Smooth muscle cell (in vitro differentiated cells): Measurements from ENCODE around the gene STMN1. TPM values are rescaled to one million over a fixed set of nuclear protein-coding genes. Genes with fewer than 3 reads are reported as not detected.
A peak's percentile ranks its signal among the peaks of the same experiment; 100 is the strongest.

Experiments
- DNase-seq: peaks from one replicate; lab custom pipeline; 2025; ENCODE audit not compliant: unreplicated experiment; lab: John Stamatoyannopoulos, UW
- H2AFZ ChIP-seq: fragments of 200-600 bp; sonication (generic); 2 replicates; pipeline ENCODE4 v1.6.0; 2016; ENCODE audit warnings: antibody characterized with exemption, low read depth, mild to moderate bottlenecking
- H3F3A ChIP-seq: fragments of 200-600 bp; sonication (generic); 2 replicates; pipeline ENCODE4 v1.6.0; 2017; ENCODE audit warnings: antibody characterized with exemption, low read depth
- H3K27ac ChIP-seq: fragments of 200-600 bp; sonication (generic); 2 replicates; pipeline ENCODE4 v1.5.1; 2016; ENCODE audit warnings: low read depth, mild to moderate bottlenecking
- H3K27me3 ChIP-seq: fragments of 200-600 bp; sonication (generic); 2 replicates; pipeline ENCODE4 v1.6.1; 2016; ENCODE audit warnings: low read depth, mild to moderate bottlenecking
- H3K36me3 ChIP-seq: fragments of 200-600 bp; sonication (generic); 2 replicates; pipeline ENCODE4 v1.5.1; 2016; ENCODE audit warnings: low read depth
- H3K4me1 ChIP-seq: fragments of 200-600 bp; sonication (generic); 2 replicates; pipeline ENCODE4 v1.5.1; 2016; ENCODE audit warnings: low read depth
- H3K4me2 ChIP-seq: fragments of 200-600 bp; sonication (generic); 2 replicates; pipeline ENCODE4 v1.6.0; 2016; ENCODE audit warnings: mild to moderate bottlenecking
- H3K4me3 ChIP-seq: fragments of 200-600 bp; sonication (generic); 2 replicates; pipeline ENCODE4 v1.5.1; 2016; ENCODE audit warnings: mild to moderate bottlenecking
- H3K79me2 ChIP-seq: fragments of 200-600 bp; sonication (generic); 2 replicates; pipeline ENCODE4 v1.6.0; 2016; ENCODE audit warnings: low read depth, mild to moderate bottlenecking
- H3K9ac ChIP-seq: fragments of 200-600 bp; sonication (generic); 2 replicates; pipeline ENCODE4 v1.6.0; 2016; ENCODE audit warnings: low read depth
- H3K9me3 ChIP-seq: fragments of 200-600 bp; sonication (generic); replicated peaks from 2 replicates; pipeline ENCODE4 v1.5.1; 2016; ENCODE audit warnings: low read depth
- H4K20me1 ChIP-seq: fragments of 200-600 bp; sonication (generic); 2 replicates; pipeline ENCODE4 v1.6.0; 2016; ENCODE audit warnings: low read depth
- WGBS: methylation state at CpG from one replicate; pipeline ENCODE4 v1.1.7; 2016; ENCODE audit warnings: low lambda C conversion rate; 5-methylcytosine and 5-hydroxymethylcytosine counted together
- polyA plus RNA-seq: library from polyadenylated mRNA; unstranded; fragments of >200 nt; fragmentation: Nextera tagmentation; extraction: Ambion mirVana; gene quantifications from 2 replicates; pipeline ENCODE4 v1.2.1, GENCODE V29; 2016
- total RNA-seq: library from RNA; depleted of rRNA; stranded (reverse); fragments of >200 nt; gene quantifications from 2 replicates; pipeline ENCODE4 v1.2.3, GENCODE V29; 2014
- TF ChIP-seq, protein P1 (sequence below): fragments of 200-600 bp; sonication (generic); IDR thresholded peaks from 2 replicates; pipeline ENCODE4 v1.5.1; 2017; ENCODE audit warnings: borderline replicate concordance, mild to moderate bottlenecking, antibody characterized with exemption; ENCODE audit not compliant: insufficient read depth, poor library complexity, severe bottlenecking

Gene STMN1
- total RNA-seq, result 112 and 115 TPM in 2 replicates
- 309 and 331 TPM in 2 replicates for polyA plus RNA-seq

DNA sequence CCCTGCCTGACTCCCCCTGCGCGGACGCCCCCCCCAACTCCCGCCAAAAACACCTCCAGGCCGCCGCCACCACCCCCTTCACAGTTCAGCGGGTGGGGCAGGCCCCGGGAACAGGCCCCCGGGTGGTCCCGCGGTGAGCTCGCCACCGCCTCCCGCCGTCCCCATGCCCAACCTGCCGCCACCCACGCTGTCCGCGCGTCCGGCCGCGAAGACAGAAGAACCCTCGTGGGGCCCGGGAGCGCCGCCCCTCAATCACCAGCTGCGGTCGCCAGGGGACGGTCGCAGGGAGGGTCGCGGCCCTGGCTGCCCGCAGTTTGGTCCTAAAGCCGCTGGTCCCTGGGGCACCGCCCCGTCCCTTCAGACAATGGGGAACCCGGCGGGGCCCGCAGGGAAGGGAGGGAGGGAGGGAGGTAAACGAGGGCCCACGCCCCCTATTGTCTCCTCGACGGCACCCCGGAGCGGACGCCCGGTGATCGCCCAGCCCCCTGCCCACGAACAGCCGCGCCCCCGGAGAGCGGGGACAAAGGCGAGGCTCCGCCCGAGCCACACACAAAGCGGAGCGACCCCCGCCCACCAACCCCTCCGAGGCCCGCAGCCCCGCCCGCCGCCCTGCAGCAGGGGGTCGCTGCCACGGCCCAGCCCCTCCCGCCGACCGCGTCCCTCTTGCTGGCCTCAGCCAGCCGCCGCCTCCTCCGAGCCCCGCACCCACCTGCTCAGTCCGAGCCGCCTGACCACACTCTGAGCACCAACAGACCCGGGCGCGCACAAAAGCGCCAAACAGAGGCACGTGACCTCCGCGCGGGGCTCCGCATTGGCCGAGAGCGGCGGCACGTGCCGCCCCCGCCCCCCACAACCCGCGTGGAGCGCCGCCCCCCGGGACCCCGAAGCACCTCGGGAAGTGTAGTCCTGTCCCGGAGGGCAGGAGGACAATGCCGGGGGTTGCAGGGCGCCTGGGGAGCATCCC is at the start of gene STMN1:
Gene STMN1, minus strand, starts transcription at position 740 of the 964 bp plus-strand sequence. CDS start 1,743 bp downstream, outside the sequence.
- H3K36me3 ChIP-seq, result no peaks in the 10 kb centered on the region
- H3K9me3 ChIP-seq, result no peaks in the 10 kb centered on the region
- H3K79me2 ChIP-seq, result peaks cover 26% of the 10 kb centered on the region
- H4K20me1 ChIP-seq, result peaks cover 25% of the 10 kb centered on the region
- H3K27me3 ChIP-seq, result no peaks in the 10 kb centered on the region
- H2AFZ ChIP-seq, result peak within 1 kb of the TSS; percentile 80
- WGBS, result 1% methylated on average over 46 of the region's 102 CpGs
- H3K4me1 ChIP-seq, result peaks cover 17% of the 10 kb centered on the region
- H3K4me2 ChIP-seq, result peak within 1 kb of the TSS; percentile 95
- peak within 1 kb of the TSS; percentile 69 for H3K9ac ChIP-seq
- peak within 1 kb of the TSS; percentile 78 for H3K4me3 ChIP-seq
- H3F3A ChIP-seq, result peaks cover 6% of the 10 kb centered on the region
- TF ChIP-seq, protein P1, sequence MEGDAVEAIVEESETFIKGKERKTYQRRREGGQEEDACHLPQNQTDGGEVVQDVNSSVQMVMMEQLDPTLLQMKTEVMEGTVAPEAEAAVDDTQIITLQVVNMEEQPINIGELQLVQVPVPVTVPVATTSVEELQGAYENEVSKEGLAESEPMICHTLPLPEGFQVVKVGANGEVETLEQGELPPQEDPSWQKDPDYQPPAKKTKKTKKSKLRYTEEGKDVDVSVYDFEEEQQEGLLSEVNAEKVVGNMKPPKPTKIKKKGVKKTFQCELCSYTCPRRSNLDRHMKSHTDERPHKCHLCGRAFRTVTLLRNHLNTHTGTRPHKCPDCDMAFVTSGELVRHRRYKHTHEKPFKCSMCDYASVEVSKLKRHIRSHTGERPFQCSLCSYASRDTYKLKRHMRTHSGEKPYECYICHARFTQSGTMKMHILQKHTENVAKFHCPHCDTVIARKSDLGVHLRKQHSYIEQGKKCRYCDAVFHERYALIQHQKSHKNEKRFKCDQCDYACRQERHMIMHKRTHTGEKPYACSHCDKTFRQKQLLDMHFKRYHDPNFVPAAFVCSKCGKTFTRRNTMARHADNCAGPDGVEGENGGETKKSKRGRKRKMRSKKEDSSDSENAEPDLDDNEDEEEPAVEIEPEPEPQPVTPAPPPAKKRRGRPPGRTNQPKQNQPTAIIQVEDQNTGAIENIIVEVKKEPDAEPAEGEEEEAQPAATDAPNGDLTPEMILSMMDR, result no peak
- no peak within 1 kb of the TSS for H3K27ac ChIP-seq
- DNase-seq, result peak; percentile 66

- Histone ChIP-seq H2AFZ (no peak overlapping the region), H3K4me2 (no peak overlapping the region), H3F3A (no peaks in the 10 kb centered on the region), H3K79me2 (no peaks in the 10 kb centered on the region), H3K9ac (no peak overlapping the region), H3K9me3 (no peaks in the 10 kb centered on the region), H3K4me3 (no peak overlapping the region), H3K27me3 (no peaks in the 10 kb centered on the region), H3K36me3 (no peaks in the 10 kb centered on the region), H3K4me1 (no peaks in the 10 kb centered on the region), H3K27ac (no peak overlapping the region), H4K20me1 (no peaks in the 10 kb centered on the region)
- TF ChIP-seq, protein P1, result no peak
- DNase-seq, result no peak
Measured at GRCh38 chr1:25955553-25955952, 49.3 kb upstream of the STMN1 start.

GRCh38 chr1:25954282-25954938 is 48.2 kb upstream of the STMN1 start:
- Histone ChIP-seq H3K9me3 (no peaks in the 10 kb centered on the region), H3K4me1 (no peaks in the 10 kb centered on the region), H3K27ac (no peak overlapping the region), H3K79me2 (no peaks in the 10 kb centered on the region), H3F3A (no peaks in the 10 kb centered on the region), H4K20me1 (no peaks in the 10 kb centered on the region), H3K9ac (no peak overlapping the region), H3K27me3 (no peaks in the 10 kb centered on the region), H3K4me2 (no peak overlapping the region), H2AFZ (no peak overlapping the region), H3K4me3 (no peak overlapping the region), H3K36me3 (no peaks in the 10 kb centered on the region)
- TF ChIP-seq, protein P1, result no peak
- no peak for DNase-seq
- 85% methylated on average over 10 of the region's 10 CpGs for WGBS
